ENCODE data around the gene SLC8B1.

DNA sequence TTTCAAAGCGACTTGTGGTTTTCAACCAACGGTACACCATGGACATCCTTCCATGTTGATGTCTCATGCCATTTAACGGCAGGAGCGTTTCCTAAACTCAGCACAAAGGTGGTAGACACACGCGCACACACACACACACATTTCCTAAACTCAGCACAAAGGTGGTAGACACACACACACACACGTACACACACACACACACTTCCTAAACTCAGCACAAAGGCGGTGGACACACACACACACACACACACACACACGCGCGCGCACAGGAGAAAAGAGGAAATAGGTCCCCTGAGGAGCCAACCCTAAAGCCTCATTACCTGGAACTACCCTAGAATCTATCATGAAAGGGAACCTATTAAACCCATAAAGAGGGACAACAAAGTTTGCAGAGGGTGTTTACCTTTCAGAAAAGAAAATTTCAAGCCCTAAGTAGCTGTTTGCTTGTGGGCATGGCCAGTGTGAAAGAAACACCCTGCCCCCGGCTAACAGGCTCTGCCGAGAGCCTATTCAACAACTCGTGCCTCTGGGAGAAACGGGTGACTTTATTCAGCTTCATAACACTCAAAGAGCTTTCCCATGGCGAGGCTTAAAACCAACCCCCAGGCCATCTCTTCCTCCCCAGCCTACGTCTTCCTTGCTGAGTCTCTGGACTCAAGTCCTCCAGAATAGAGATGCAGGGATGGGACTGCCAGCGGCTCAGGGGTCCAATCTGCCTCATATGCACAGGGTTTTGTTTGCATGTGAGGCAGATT lies 31.8 kb downstream of the SLC8B1 start:
- TF ChIP-seq POLR2AphosphoS5 (IDR thresholded peaks at IDR 0.05): no peak
- TF ChIP-seq, protein P1, sequence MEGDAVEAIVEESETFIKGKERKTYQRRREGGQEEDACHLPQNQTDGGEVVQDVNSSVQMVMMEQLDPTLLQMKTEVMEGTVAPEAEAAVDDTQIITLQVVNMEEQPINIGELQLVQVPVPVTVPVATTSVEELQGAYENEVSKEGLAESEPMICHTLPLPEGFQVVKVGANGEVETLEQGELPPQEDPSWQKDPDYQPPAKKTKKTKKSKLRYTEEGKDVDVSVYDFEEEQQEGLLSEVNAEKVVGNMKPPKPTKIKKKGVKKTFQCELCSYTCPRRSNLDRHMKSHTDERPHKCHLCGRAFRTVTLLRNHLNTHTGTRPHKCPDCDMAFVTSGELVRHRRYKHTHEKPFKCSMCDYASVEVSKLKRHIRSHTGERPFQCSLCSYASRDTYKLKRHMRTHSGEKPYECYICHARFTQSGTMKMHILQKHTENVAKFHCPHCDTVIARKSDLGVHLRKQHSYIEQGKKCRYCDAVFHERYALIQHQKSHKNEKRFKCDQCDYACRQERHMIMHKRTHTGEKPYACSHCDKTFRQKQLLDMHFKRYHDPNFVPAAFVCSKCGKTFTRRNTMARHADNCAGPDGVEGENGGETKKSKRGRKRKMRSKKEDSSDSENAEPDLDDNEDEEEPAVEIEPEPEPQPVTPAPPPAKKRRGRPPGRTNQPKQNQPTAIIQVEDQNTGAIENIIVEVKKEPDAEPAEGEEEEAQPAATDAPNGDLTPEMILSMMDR (IDR thresholded peaks at IDR 0.05): no peak
